ENCODE data around the gene NAALADL2. TPM values are rescaled to one million over a fixed set of nuclear protein-coding genes. Genes with fewer than 3 reads are reported as not detected.

Gene NAALADL2
- polyA plus RNA-seq, 1 donor: 6.5 TPM

DNA sequence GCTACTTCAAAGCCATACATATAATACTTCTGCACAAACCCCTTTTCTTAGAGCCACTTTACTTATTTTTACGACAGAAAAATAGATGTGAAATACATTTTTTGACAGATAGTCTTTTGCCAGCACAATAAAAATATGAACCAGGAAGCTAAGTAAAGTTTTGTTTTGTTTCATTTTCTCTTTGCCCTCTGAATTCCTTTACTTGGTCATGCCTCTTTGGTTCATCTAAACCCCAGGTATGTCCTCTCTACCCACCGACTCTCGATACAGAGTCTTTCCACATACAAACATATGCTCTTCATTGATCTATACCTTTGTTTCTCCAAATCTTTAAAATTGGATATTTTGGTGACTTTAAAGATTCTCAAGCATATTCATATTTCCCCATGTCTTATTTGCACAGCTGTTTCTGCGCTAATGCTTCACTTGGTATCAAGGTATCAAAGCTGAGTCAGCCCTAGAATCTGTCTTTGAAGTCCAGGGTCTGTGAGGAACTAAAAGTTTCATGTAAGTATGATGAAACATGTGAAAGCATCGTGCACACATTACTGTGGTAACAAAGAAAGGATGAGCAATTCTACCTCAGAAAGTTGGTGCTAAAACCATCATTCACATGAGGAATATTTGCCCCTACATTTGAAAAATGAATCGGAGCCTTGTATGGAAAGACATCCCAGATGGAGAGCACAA lies 845.4 kb downstream of the NAALADL2 start:
- WGBS (ENCODE audit: insufficient coverage, low lambda C conversion rate): 95% methylated on average over 4 of the region's 6 CpGs
- H3K36me3 ChIP-seq (ENCODE audit: control insufficient read depth, insufficient read depth, low read length): no peaks in the 10 kb centered on the region
- H3K27me3 ChIP-seq (ENCODE audit: control insufficient read depth, insufficient read depth, low read length): no peaks in the 10 kb centered on the region
- H3K9me3 ChIP-seq (ENCODE audit: control insufficient read depth, low read depth, low read length): no peaks in the 10 kb centered on the region
- H3K4me1 ChIP-seq (ENCODE audit: control insufficient read depth, insufficient read depth, low read length): no peaks in the 10 kb centered on the region
- no peak for DNase-seq
- H3K4me3 ChIP-seq (ENCODE audit: low read length): no peak overlapping the region
- no peak overlapping the region for H3K27ac ChIP-seq (ENCODE audit: low read length)

DNA sequence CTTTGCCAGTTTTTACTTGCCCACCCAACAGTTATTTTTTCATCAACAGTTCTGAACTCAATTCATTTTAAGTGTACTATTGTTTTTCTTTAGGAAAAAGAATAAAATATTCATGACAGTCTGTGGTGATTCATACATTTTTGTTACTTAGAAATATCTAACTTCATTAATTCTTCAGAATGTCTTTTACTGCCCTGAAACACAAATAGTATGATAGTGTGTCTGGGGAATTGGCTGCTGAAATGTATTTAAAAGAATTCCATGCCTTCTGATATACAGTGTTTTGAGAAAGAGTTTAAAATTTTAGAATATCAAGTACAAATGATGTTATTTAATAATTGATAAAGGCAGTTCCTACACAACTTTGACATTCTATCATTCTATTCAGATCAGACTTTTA lies 854.1 kb downstream of the NAALADL2 start:
- no peak overlapping the region for H3K4me3 ChIP-seq (ENCODE audit: low read length)
- H3K27me3 ChIP-seq (ENCODE audit: control insufficient read depth, insufficient read depth, low read length): no peaks in the 10 kb centered on the region
- no peaks in the 10 kb centered on the region for H3K4me1 ChIP-seq (ENCODE audit: control insufficient read depth, insufficient read depth, low read length)
- H3K9me3 ChIP-seq (ENCODE audit: control insufficient read depth, low read depth, low read length): no peaks in the 10 kb centered on the region
- DNase-seq: no peak
- H3K27ac ChIP-seq (ENCODE audit: low read length): no peak overlapping the region
- no peaks in the 10 kb centered on the region for H3K36me3 ChIP-seq (ENCODE audit: control insufficient read depth, insufficient read depth, low read length)

GRCh38 chr3:175716446-175716845 lies 857.3 kb downstream of the NAALADL2 start:
- H3K4me1 ChIP-seq (ENCODE audit: control insufficient read depth, insufficient read depth, low read length): no peaks in the 10 kb centered on the region
- no peak overlapping the region for H3K4me3 ChIP-seq (ENCODE audit: low read length)
- no peak overlapping the region for H3K27ac ChIP-seq (ENCODE audit: low read length)
- H3K36me3 ChIP-seq (ENCODE audit: control insufficient read depth, insufficient read depth, low read length): no peaks in the 10 kb centered on the region
- DNase-seq: no peak
- H3K27me3 ChIP-seq (ENCODE audit: control insufficient read depth, insufficient read depth, low read length): no peaks in the 10 kb centered on the region
- no peaks in the 10 kb centered on the region for H3K9me3 ChIP-seq (ENCODE audit: control insufficient read depth, low read depth, low read length)
- 90% methylated on average over 2 of the region's 2 CpGs for WGBS (ENCODE audit: insufficient coverage, low lambda C conversion rate)

DNA sequence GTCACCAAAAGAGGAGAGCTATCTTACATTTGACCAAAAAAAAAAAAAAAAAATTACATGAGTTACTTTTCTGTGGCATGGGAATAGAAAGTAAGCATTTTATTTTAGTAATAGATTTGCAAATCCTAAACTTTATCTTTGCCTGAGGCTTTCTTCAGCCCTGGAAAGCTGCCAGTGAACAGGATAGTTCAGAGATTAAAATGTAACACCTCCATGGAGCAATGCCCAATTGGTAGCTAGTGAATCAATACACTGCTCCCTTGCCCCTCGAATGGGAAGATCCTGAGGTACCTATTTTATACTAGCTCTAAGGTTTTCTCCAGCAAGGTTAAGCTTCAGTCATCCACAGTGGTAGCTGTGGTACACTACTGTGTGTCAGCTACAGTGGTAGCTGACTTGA lies 867.1 kb downstream of the NAALADL2 start:
- WGBS (ENCODE audit: insufficient coverage, low lambda C conversion rate): no CpG with 5 or more reads among the region's 1 CpG
- Histone ChIP-seq H3K27me3 (ENCODE audit: control insufficient read depth, insufficient read depth, low read length) (no peaks in the 10 kb centered on the region), H3K4me3 (ENCODE audit: low read length) (no peak overlapping the region), H3K9me3 (ENCODE audit: control insufficient read depth, low read depth, low read length) (no peaks in the 10 kb centered on the region), H3K27ac (ENCODE audit: low read length) (no peak overlapping the region), H3K4me1 (ENCODE audit: control insufficient read depth, insufficient read depth, low read length) (no peaks in the 10 kb centered on the region), H3K36me3 (ENCODE audit: control insufficient read depth, insufficient read depth, low read length) (no peaks in the 10 kb centered on the region)
- no peak for DNase-seq

GRCh38 chr3:175728566-175728965 lies 869.4 kb downstream of the NAALADL2 start:
- Histone ChIP-seq H3K27me3 (ENCODE audit: control insufficient read depth, insufficient read depth, low read length) (no peaks in the 10 kb centered on the region), H3K4me3 (ENCODE audit: low read length) (no peak overlapping the region), H3K36me3 (ENCODE audit: control insufficient read depth, insufficient read depth, low read length) (no peaks in the 10 kb centered on the region), H3K27ac (ENCODE audit: low read length) (no peak overlapping the region), H3K4me1 (ENCODE audit: control insufficient read depth, insufficient read depth, low read length) (no peaks in the 10 kb centered on the region), H3K9me3 (ENCODE audit: control insufficient read depth, low read depth, low read length) (no peaks in the 10 kb centered on the region)
- WGBS (ENCODE audit: insufficient coverage, low lambda C conversion rate): no CpG with 5 or more reads among the region's 1 CpG
- DNase-seq: no peak

DNA sequence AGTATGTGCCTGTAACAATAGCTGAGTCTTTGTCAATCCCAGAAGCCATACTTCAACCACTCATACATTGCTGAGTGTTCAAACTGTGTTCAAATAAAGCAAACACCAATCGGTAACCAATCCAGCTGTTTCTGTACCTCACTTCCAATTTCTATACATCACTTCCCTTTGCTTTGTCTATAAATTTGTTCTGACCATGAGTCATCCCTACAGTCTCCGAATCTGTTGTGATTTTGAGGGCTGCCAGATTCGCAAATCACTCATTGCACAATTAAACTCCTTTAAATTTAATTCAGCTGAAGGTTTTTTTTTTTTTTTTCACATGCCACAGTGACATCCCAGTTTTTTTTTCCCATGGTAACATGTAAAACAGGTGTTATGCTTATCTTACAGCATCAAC lies 870.3 kb downstream of the NAALADL2 start:
- Histone ChIP-seq H3K4me1 (ENCODE audit: control insufficient read depth, insufficient read depth, low read length) (no peaks in the 10 kb centered on the region), H3K4me3 (ENCODE audit: low read length) (no peak overlapping the region), H3K9me3 (ENCODE audit: control insufficient read depth, low read depth, low read length) (no peaks in the 10 kb centered on the region), H3K27me3 (ENCODE audit: control insufficient read depth, insufficient read depth, low read length) (no peaks in the 10 kb centered on the region), H3K27ac (ENCODE audit: low read length) (no peak overlapping the region), H3K36me3 (ENCODE audit: control insufficient read depth, insufficient read depth, low read length) (no peaks in the 10 kb centered on the region)
- DNase-seq: no peak
- 89% methylated on average over 3 of the region's 3 CpGs for WGBS (ENCODE audit: insufficient coverage, low lambda C conversion rate)

DNA sequence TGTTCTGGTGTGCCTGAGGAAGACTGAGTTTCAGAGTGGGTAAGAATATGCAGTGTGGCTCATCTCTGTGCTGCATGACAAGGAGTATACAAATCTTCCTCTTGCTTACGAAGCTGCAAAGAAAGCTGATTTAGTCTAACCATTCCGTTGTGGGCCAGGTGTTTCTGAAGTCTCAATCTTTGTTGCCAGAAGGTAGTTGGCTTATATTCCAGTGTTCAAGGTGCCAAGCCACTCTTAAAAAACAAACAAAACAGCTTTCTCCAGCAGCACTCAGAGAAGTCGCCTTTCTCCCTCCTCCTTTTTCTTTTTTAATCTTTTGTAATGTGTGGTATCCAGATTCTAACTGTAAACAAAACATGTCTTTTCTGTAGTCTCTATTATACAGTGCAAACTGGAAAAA lies 872.4 kb downstream of the NAALADL2 start:
- DNase-seq: no peak
- no peaks in the 10 kb centered on the region for H3K36me3 ChIP-seq (ENCODE audit: control insufficient read depth, insufficient read depth, low read length)
- H3K4me1 ChIP-seq (ENCODE audit: control insufficient read depth, insufficient read depth, low read length): no peaks in the 10 kb centered on the region
- H3K27me3 ChIP-seq (ENCODE audit: control insufficient read depth, insufficient read depth, low read length): no peaks in the 10 kb centered on the region
- no peak overlapping the region for H3K4me3 ChIP-seq (ENCODE audit: low read length)
- no CpG with 5 or more reads among the region's 3 CpGs for WGBS (ENCODE audit: insufficient coverage, low lambda C conversion rate)
- H3K27ac ChIP-seq (ENCODE audit: low read length): no peak overlapping the region
- no peaks in the 10 kb centered on the region for H3K9me3 ChIP-seq (ENCODE audit: control insufficient read depth, low read depth, low read length)

DNA sequence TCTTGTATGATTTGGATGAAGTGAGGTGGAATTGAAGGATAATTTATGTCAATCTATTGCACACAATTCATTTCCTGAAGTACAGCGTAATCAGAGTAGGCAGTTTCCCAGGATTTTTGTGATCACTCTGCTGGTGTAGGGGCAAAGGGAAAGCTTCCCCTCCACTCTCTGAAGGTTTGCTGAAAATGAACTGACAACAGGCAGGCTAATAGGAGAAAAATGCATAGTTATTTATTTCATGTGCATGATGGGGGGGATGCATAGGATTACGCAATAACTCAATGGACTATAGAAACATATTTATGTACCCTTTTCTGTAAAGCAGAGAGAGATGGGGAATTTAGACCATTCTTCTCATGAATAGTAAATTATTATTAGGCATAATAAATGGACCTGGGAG lies 872.9 kb downstream of the NAALADL2 start:
- Histone ChIP-seq H3K4me3 (ENCODE audit: low read length) (no peak overlapping the region), H3K9me3 (ENCODE audit: control insufficient read depth, low read depth, low read length) (no peaks in the 10 kb centered on the region), H3K27ac (ENCODE audit: low read length) (no peak overlapping the region), H3K36me3 (ENCODE audit: control insufficient read depth, insufficient read depth, low read length) (no peaks in the 10 kb centered on the region), H3K4me1 (ENCODE audit: control insufficient read depth, insufficient read depth, low read length) (no peaks in the 10 kb centered on the region), H3K27me3 (ENCODE audit: control insufficient read depth, insufficient read depth, low read length) (no peaks in the 10 kb centered on the region)
- no peak for DNase-seq
- 90% methylated on average over 2 of the region's 2 CpGs for WGBS (ENCODE audit: insufficient coverage, low lambda C conversion rate)

GRCh38 chr3:175735866-175736265 lies 876.7 kb downstream of the NAALADL2 start:
- no peaks in the 10 kb centered on the region for H3K27me3 ChIP-seq (ENCODE audit: control insufficient read depth, insufficient read depth, low read length)
- DNase-seq: no peak
- H3K4me1 ChIP-seq (ENCODE audit: control insufficient read depth, insufficient read depth, low read length): no peaks in the 10 kb centered on the region
- WGBS (ENCODE audit: insufficient coverage, low lambda C conversion rate): 36% methylated on average over 1 of the region's 3 CpGs
- no peaks in the 10 kb centered on the region for H3K36me3 ChIP-seq (ENCODE audit: control insufficient read depth, insufficient read depth, low read length)
- no peaks in the 10 kb centered on the region for H3K9me3 ChIP-seq (ENCODE audit: control insufficient read depth, low read depth, low read length)
- H3K4me3 ChIP-seq (ENCODE audit: low read length): no peak overlapping the region
- H3K27ac ChIP-seq (ENCODE audit: low read length): no peak overlapping the region

GRCh38 chr3:175737646-175738572 lies 878.8 kb downstream of the NAALADL2 start:
- Histone ChIP-seq H3K4me1 (ENCODE audit: control insufficient read depth, insufficient read depth, low read length) (no peaks in the 10 kb centered on the region), H3K9me3 (ENCODE audit: control insufficient read depth, low read depth, low read length) (no peaks in the 10 kb centered on the region), H3K4me3 (ENCODE audit: low read length) (no peak overlapping the region), H3K36me3 (ENCODE audit: control insufficient read depth, insufficient read depth, low read length) (no peaks in the 10 kb centered on the region), H3K27me3 (ENCODE audit: control insufficient read depth, insufficient read depth, low read length) (no peaks in the 10 kb centered on the region), H3K27ac (ENCODE audit: low read length) (no peak overlapping the region)
- 100% methylated on average over 4 of the region's 7 CpGs for WGBS (ENCODE audit: insufficient coverage, low lambda C conversion rate)
- DNase-seq: no peak

Data from large intestine (tissue), 3 donors.